Activated T-cell treated with anti-CD3 and anti-CD28 coated beads, Interleukin-2, amount 50 U/mL, for 72 hours (primary cell): Measurements from ENCODE around the gene NAV1. TPM values are rescaled to one million over a fixed set of nuclear protein-coding genes. Genes with fewer than 3 reads are reported as not detected.

Experiments used
- total RNA-seq, 2 donors: library from RNA; stranded (reverse); gene quantifications; one replicate each; pipeline ENCODE4 v1.2.3, GENCODE V29; 2022

Gene NAV1
- total RNA-seq, 2 donors from 2014 or later: 6.2 to 6.3 TPM

Other genes starting within 250 kb of the NAV1 start
- not detected for gene TNNT2, start 161.4 kb upstream of the NAV1 start, total RNA-seq
- gene LAD1, start 139.8 kb upstream of the NAV1 start, total RNA-seq: not detected
- gene TNNI1, start 117.4 kb upstream of the NAV1 start, total RNA-seq: not detected
- 10 to 100 TPM; 10.7 to 25.6 TPM for gene PHLDA3, start 69.9 kb upstream of the NAV1 start, total RNA-seq
- gene CSRP1, start 32.0 kb upstream of the NAV1 start, total RNA-seq: 10 to 100 TPM; 44.7 to 52.6 TPM